Right lobe of liver (tissue), 6 donors: ENCODE data around the gene POLR2H. TPM values are rescaled to one million over a fixed set of nuclear protein-coding genes. Genes with fewer than 3 reads are reported as not detected.

ENCODE experiments used
- ATAC-seq, 4 donors: fragments of 200-7000 bp; cut with Tn5 transposase; one replicate each; pipeline ENCODE4 v1.9.1; 2020; ENCODE audit warnings: mild to moderate bottlenecking in 4 of 4, moderate library complexity in 4 of 4
- DNase-seq, 3 donors: peaks; one replicate each; pipeline ENCODE4 v3.0.0-alpha.2; 2020
- H3K27ac ChIP-seq, 3 donors: fragments of 200-600 bp; one replicate each; pipeline ENCODE4 v1.8.0; 2022
- H3K27me3 ChIP-seq, 2 donors: fragments of 200-600 bp; one replicate each; pipeline ENCODE4 v1.8.0; 2022
- H3K36me3 ChIP-seq, 4 donors: fragments of 200-600 bp; sonication (generic) in 1 of 4; one replicate each; pipeline versions ENCODE4 v1.5.1 to v1.8.0; 2017 to 2022; ENCODE audit warnings: control low read depth in 1 of 4
- H3K4me1 ChIP-seq, 4 donors: fragments of 200-600 bp; sonication (generic) in 1 of 4; one replicate each; pipeline versions ENCODE4 v1.5.1 to v1.8.0; 2017 to 2022; ENCODE audit warnings: control low read depth in 1 of 4
- H3K4me3 ChIP-seq, 3 donors: fragments of 200-600 bp; one replicate each; pipeline ENCODE4 v1.8.0; 2022
- H3K9me3 ChIP-seq, 4 donors: fragments of 200-600 bp; sonication (generic) in 1 of 4; one replicate each; pipeline versions ENCODE4 v1.5.1 to v1.8.0; 2017 to 2022; ENCODE audit warnings: control low read depth in 1 of 4
- CTCF ChIP-seq, 4 donors: fragments of 200-600 bp in 3 of 4; fragments of 450-650 bp in 1 of 4; IDR thresholded peaks; one replicate each; pipeline versions ENCODE4 v1.5.1 to v1.8.0; 2016 to 2022; ENCODE audit warnings: antibody characterized with exemption in 4 of 4, mild to moderate bottlenecking in 2 of 4
- POLR2A ChIP-seq: fragments of 450-650 bp; IDR thresholded peaks from one replicate; pipeline ENCODE4 v1.6.1; 2017; ENCODE audit warnings: antibody characterized with exemption, mild to moderate bottlenecking
- WGBS: methylation state at CpG from one replicate; pipeline ENCODE4 v1.1.6; 2018; ENCODE audit warnings: low coverage, low lambda C conversion rate; ENCODE audit not compliant: insufficient coverage; ENCODE audit errors: missing lambda C conversion rate; 5-methylcytosine and 5-hydroxymethylcytosine counted together
- intact Hi-C, 2 donors: fragments of 100-400 bp; cut with DNase I; formaldehyde crosslinking; loops; one replicate each; pipeline versions ENCODE4 v1.11.2 to v1.14.1; 2022
- total RNA-seq, 6 experiments: library from RNA; depleted of rRNA in 2 of 6; stranded (reverse); fragments of >200 nt in 2 of 6; fragmentation: NEBNext Ultra II Directional in 3 of 6; extraction: Animal tissue kit (Norgen Biotek cat#: 25700) in 3 of 6; gene quantifications; one replicate each; pipeline versions ENCODE4 v1.1.0 to v1.2.4, GENCODE V29; 2016 to 2023
- donor health status: DM: no; HTN: yes; CAD: no.
- donor health status: DM: no; HTN: no; CAD: no.
- donor health status: DM: no; HTN: no; CAD: no.
- donor health status: DM: no; HTN: yes; CAD: no.
- donor health status: DM: no; HTN: yes; CAD: no.

The POLR2H gene
- total RNA-seq, 6 experiments from 2014 or later: 27.4 to 65.7 (median 35.3) TPM

- no peak for ATAC-seq
- 50% methylated on average over 1 of the region's 8 CpGs for WGBS
- intact Hi-C loops: no loop called here
- TF ChIP-seq CTCF (IDR thresholded peaks at IDR 0.05) (no peak), POLR2A (no peak)
- Histone ChIP-seq H3K27me3 (no peaks in the 10 kb centered on the region), H3K36me3 (peaks cover 0 to 25% (median 3%) of the 10 kb centered on the region in 4 donors), H3K4me3 (no peak overlapping the region), H3K27ac (no peak overlapping the region), H3K4me1 (no peaks in the 10 kb centered on the region), H3K9me3 (no peaks in the 10 kb centered on the region)
- DNase-seq: peak in 1 of 3 donors; percentile 42
Observed at GRCh38 chr3:184388936-184389230, 27.4 kb downstream of the POLR2H start.

- no peak for TF ChIP-seq CTCF (IDR thresholded peaks at IDR 0.05)
- TF ChIP-seq POLR2A: no peak
- peak in 1 of 4 donors; percentile 7 for ATAC-seq
- Histone ChIP-seq H3K9me3 (no peaks in the 10 kb centered on the region), H3K4me3 (no peak overlapping the region), H3K36me3 (peaks cover 0 to 23% (median 3%) of the 10 kb centered on the region in 4 donors), H3K27ac (no peak overlapping the region), H3K4me1 (no peaks in the 10 kb centered on the region), H3K27me3 (no peaks in the 10 kb centered on the region)
- intact Hi-C loops: no loop called here
- 72% methylated on average over 5 of the region's 5 CpGs for WGBS
- peak in 1 of 3 donors; percentile 35 for DNase-seq
Observed at GRCh38 chr3:184389384-184389783, 27.9 kb downstream of the POLR2H start.

GRCh38 chr3:184389935-184390528 lies 28.5 kb downstream of the POLR2H start:
- no peak overlapping the region for H3K4me3 ChIP-seq
- ATAC-seq (no peak), DNase-seq (no peak)
- peaks cover 0 to 18% (median 1%) of the 10 kb centered on the region in 4 donors for H3K36me3 ChIP-seq
- no peaks in the 10 kb centered on the region for H3K4me1 ChIP-seq
- no peak overlapping the region for H3K27ac ChIP-seq
- 74% methylated on average over 4 of the region's 5 CpGs for WGBS
- no peaks in the 10 kb centered on the region for H3K9me3 ChIP-seq
- H3K27me3 ChIP-seq: no peaks in the 10 kb centered on the region
- intact Hi-C loops: no loop called here
- TF ChIP-seq POLR2A (no peak), CTCF (IDR thresholded peaks at IDR 0.05) (no peak)

- DNase-seq: no peak
- 71% methylated on average over 1 of the region's 3 CpGs for WGBS
- TF ChIP-seq CTCF (IDR thresholded peaks at IDR 0.05): no peak
- H3K36me3 ChIP-seq: peaks cover 0 to 11% (median 0%) of the 10 kb centered on the region in 4 donors
- no peaks in the 10 kb centered on the region for H3K27me3 ChIP-seq
- H3K4me1 ChIP-seq: no peaks in the 10 kb centered on the region
- intact Hi-C loops: no loop called here
- H3K4me3 ChIP-seq: no peak overlapping the region
- no peak for ATAC-seq
- no peaks in the 10 kb centered on the region for H3K9me3 ChIP-seq
- H3K27ac ChIP-seq: no peak overlapping the region
Observed at GRCh38 chr3:184391266-184391665, 29.8 kb downstream of the POLR2H start.

- H3K4me3 ChIP-seq: no peak overlapping the region
- H3K4me1 ChIP-seq: no peaks in the 10 kb centered on the region
- no peak for DNase-seq
- no peaks in the 10 kb centered on the region for H3K27me3 ChIP-seq
- WGBS: 82% methylated on average over 4 of the region's 5 CpGs
- no peaks in the 10 kb centered on the region for H3K36me3 ChIP-seq
- peak in 1 of 4 donors; percentile 28 for ATAC-seq
- intact Hi-C loops: no loop called here
- H3K27ac ChIP-seq: no peak overlapping the region
- H3K9me3 ChIP-seq: no peaks in the 10 kb centered on the region
- no peak for TF ChIP-seq POLR2A
- TF ChIP-seq CTCF (IDR thresholded peaks at IDR 0.05): no peak
Observed at GRCh38 chr3:184395320-184395660, 33.8 kb downstream of the POLR2H start.
